Measurements from ENCODE around the gene AMN. TPM values are rescaled to one million over a fixed set of nuclear protein-coding genes. Genes with fewer than 3 reads are reported as not detected.

Gene AMN
- polyA plus RNA-seq, 1 donor from 2014 or later, result 0.15 TPM

DNA sequence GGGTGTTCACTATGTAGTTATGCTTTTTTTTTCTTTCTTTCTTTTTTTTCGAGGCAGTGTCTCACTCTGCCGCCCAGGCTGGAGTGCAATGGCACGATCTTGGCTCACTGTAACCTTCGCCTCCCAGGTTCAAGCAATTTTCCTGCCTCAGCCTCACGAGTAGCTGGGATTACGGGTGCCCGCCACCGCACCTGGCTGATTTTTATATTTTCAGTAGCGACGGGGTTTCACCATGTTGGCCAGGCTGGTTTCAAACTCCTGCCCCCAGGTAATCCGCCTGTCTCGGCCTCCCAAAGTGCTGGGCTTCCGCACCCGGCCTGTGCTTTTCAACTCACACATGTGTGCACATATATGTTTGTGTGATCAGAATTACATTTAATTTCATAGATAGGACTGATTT, 38.9 kb upstream of the AMN start:
- Histone ChIP-seq H3K4me3 (ENCODE audit: low read length) (no peak overlapping the region), H3K9ac (ENCODE audit: low read length) (no peak overlapping the region), H3K36me3 (ENCODE audit: insufficient read depth, low read length) (no peaks in the 10 kb centered on the region), H3K79me2 (replicated peaks; ENCODE audit: insufficient read depth, low read length) (no peaks in the 10 kb centered on the region), H3K9me2 (ENCODE audit: insufficient read depth, low read length) (no peaks in the 10 kb centered on the region), H4K20me1 (ENCODE audit: insufficient read depth) (no peaks in the 10 kb centered on the region), H3F3A (ENCODE audit: insufficient read depth, low read length, poor library complexity, severe bottlenecking) (no peaks in the 10 kb centered on the region), H2AFZ (ENCODE audit: low read depth, low read length) (no peak overlapping the region), H3K27ac (ENCODE audit: low read length) (no peak overlapping the region), H3K27me3 (ENCODE audit: insufficient read depth, low read depth, low read length) (no peaks in the 10 kb centered on the region), H3K4me2 (ENCODE audit: low read length) (no peak overlapping the region), H3K9me3 (ENCODE audit: low read length) (no peaks in the 10 kb centered on the region)
- TF ChIP-seq EZH2 (IDR thresholded peaks at IDR 0.05; ENCODE audit: borderline replicate concordance, insufficient read depth, low read length, poor library complexity, severe bottlenecking) (no peak), POLR2AphosphoS5 (IDR thresholded peaks at IDR 0.05) (no peak), EP300 (conservative IDR thresholded peaks at IDR 0.05; ENCODE audit: poor library complexity, severe bottlenecking) (no peak)
- TF ChIP-seq, protein P1, sequence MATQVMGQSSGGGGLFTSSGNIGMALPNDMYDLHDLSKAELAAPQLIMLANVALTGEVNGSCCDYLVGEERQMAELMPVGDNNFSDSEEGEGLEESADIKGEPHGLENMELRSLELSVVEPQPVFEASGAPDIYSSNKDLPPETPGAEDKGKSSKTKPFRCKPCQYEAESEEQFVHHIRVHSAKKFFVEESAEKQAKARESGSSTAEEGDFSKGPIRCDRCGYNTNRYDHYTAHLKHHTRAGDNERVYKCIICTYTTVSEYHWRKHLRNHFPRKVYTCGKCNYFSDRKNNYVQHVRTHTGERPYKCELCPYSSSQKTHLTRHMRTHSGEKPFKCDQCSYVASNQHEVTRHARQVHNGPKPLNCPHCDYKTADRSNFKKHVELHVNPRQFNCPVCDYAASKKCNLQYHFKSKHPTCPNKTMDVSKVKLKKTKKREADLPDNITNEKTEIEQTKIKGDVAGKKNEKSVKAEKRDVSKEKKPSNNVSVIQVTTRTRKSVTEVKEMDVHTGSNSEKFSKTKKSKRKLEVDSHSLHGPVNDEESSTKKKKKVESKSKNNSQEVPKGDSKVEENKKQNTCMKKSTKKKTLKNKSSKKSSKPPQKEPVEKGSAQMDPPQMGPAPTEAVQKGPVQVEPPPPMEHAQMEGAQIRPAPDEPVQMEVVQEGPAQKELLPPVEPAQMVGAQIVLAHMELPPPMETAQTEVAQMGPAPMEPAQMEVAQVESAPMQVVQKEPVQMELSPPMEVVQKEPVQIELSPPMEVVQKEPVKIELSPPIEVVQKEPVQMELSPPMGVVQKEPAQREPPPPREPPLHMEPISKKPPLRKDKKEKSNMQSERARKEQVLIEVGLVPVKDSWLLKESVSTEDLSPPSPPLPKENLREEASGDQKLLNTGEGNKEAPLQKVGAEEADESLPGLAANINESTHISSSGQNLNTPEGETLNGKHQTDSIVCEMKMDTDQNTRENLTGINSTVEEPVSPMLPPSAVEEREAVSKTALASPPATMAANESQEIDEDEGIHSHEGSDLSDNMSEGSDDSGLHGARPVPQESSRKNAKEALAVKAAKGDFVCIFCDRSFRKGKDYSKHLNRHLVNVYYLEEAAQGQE (IDR thresholded peaks at IDR 0.05; ENCODE audit: borderline replicate concordance), result no peak
- TF ChIP-seq, protein P2, sequence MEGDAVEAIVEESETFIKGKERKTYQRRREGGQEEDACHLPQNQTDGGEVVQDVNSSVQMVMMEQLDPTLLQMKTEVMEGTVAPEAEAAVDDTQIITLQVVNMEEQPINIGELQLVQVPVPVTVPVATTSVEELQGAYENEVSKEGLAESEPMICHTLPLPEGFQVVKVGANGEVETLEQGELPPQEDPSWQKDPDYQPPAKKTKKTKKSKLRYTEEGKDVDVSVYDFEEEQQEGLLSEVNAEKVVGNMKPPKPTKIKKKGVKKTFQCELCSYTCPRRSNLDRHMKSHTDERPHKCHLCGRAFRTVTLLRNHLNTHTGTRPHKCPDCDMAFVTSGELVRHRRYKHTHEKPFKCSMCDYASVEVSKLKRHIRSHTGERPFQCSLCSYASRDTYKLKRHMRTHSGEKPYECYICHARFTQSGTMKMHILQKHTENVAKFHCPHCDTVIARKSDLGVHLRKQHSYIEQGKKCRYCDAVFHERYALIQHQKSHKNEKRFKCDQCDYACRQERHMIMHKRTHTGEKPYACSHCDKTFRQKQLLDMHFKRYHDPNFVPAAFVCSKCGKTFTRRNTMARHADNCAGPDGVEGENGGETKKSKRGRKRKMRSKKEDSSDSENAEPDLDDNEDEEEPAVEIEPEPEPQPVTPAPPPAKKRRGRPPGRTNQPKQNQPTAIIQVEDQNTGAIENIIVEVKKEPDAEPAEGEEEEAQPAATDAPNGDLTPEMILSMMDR (IDR thresholded peaks at IDR 0.05; ENCODE audit: poor library complexity, severe bottlenecking), result no peak

DNA sequence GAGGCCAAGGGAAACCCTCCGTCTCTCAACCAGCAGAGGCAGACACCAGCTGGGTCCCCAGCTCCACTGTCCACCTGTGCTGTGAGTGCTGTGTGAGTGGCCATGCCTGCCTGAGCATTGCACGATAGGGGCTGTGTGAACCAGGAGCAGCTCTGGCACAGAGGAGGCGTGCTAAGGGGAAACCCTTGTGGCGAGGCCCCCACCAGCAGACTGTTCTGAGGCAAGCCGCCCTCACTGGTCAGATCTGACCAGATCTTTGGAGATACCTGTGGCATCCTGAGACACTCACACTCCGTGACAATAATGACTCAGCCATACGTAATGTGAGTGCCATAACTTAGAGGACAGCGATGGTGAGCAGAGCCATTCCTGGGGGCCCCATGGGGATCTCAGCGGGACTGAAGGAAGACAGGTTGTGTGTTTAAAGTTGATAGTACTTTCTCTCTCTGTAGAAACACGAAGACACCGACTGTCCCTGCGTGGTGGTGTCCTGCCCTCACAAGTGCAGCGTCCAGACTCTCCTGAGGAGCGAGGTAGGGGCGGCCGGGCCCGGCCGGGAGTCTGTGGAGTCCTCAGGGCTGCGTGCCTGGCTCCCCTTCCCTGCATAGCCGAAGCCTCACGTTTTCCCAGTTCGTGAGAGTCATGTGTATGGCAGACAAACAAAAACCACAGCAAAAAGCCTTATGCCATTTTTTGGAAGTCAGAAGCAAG, 36.6 kb upstream of the AMN start:
- Histone ChIP-seq H3F3A (ENCODE audit: insufficient read depth, low read length, poor library complexity, severe bottlenecking) (no peaks in the 10 kb centered on the region), H3K36me3 (ENCODE audit: insufficient read depth, low read length) (no peaks in the 10 kb centered on the region), H2AFZ (ENCODE audit: low read depth, low read length) (no peak overlapping the region), H3K9me2 (ENCODE audit: insufficient read depth, low read length) (no peaks in the 10 kb centered on the region), H3K79me2 (replicated peaks; ENCODE audit: insufficient read depth, low read length) (no peaks in the 10 kb centered on the region), H4K20me1 (ENCODE audit: insufficient read depth) (no peaks in the 10 kb centered on the region), H3K27me3 (ENCODE audit: insufficient read depth, low read depth, low read length) (no peaks in the 10 kb centered on the region), H3K9me3 (ENCODE audit: low read length) (no peaks in the 10 kb centered on the region), H3K27ac (ENCODE audit: low read length) (no peak overlapping the region), H3K4me3 (ENCODE audit: low read length) (no peak overlapping the region), H3K4me2 (ENCODE audit: low read length) (no peak overlapping the region), H3K9ac (ENCODE audit: low read length) (no peak overlapping the region)
- TF ChIP-seq EZH2 (IDR thresholded peaks at IDR 0.05; ENCODE audit: borderline replicate concordance, insufficient read depth, low read length, poor library complexity, severe bottlenecking), result no peak
- TF ChIP-seq, protein P1 (IDR thresholded peaks at IDR 0.05; ENCODE audit: borderline replicate concordance), result no peak
